DOHH2 (cell line): ENCODE results near the gene SLC39A10.

ENCODE experiments used
- EZH2phosphoT487 ChIP-seq: fragments of 200-600 bp; sonication (generic); IDR thresholded peaks from 2 replicates; pipeline ENCODE4 v1.6.1; 2017; ENCODE audit warnings: borderline replicate concordance, mild to moderate bottlenecking, antibody characterized with exemption, low read length, moderate library complexity, mixed read lengths
- TF ChIP-seq, protein P1 (sequence below): fragments of 200-600 bp; sonication (generic); IDR thresholded peaks from one replicate; pipeline ENCODE4 v1.5.1; 2014; ENCODE audit warnings: antibody characterized with exemption, mild to moderate bottlenecking, low read depth, low read length; ENCODE audit not compliant: poor library complexity, severe bottlenecking

DNA sequence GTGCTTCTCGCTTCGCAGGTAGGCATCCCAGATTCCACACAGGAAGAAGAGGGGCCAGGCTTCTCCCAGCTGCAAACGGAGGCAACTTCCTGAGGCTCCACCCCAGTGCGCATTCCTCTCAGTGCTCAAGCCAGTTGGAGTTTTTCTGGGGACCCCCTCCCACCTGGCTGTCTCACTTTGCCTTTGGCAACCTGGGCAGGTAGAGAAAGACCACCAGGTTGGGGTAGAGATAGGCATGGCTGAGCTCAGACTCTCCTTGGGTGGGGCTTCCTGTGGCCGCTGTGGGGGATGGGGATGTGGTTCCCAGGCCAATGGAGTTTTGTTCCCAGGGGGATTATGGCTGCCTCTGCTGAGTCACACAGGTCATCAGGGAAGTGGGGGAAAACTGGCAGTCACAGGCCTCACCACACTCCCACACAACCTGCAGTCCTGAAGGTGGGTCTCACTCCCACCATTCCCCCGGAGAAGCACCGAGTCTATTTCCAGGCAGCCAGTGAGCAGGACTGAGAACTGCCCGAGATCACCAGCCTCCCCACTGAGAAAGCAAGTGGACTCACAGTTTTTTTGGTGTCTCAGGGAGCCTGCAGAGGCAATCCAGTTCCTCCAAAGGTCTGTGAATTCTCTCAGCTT lies 38.1 kb downstream of the SLC39A10 start:
- TF ChIP-seq, protein P1, sequence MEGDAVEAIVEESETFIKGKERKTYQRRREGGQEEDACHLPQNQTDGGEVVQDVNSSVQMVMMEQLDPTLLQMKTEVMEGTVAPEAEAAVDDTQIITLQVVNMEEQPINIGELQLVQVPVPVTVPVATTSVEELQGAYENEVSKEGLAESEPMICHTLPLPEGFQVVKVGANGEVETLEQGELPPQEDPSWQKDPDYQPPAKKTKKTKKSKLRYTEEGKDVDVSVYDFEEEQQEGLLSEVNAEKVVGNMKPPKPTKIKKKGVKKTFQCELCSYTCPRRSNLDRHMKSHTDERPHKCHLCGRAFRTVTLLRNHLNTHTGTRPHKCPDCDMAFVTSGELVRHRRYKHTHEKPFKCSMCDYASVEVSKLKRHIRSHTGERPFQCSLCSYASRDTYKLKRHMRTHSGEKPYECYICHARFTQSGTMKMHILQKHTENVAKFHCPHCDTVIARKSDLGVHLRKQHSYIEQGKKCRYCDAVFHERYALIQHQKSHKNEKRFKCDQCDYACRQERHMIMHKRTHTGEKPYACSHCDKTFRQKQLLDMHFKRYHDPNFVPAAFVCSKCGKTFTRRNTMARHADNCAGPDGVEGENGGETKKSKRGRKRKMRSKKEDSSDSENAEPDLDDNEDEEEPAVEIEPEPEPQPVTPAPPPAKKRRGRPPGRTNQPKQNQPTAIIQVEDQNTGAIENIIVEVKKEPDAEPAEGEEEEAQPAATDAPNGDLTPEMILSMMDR = no peak
- no peak for TF ChIP-seq EZH2phosphoT487
